ENCODE results near the gene PFKM.
"Not testable (repeated sequence)": the region's sequence is repeated elsewhere in the genome, so short reads cannot be mapped to it uniquely, and the experiment has no call there.

Gene PFKM

DNA sequence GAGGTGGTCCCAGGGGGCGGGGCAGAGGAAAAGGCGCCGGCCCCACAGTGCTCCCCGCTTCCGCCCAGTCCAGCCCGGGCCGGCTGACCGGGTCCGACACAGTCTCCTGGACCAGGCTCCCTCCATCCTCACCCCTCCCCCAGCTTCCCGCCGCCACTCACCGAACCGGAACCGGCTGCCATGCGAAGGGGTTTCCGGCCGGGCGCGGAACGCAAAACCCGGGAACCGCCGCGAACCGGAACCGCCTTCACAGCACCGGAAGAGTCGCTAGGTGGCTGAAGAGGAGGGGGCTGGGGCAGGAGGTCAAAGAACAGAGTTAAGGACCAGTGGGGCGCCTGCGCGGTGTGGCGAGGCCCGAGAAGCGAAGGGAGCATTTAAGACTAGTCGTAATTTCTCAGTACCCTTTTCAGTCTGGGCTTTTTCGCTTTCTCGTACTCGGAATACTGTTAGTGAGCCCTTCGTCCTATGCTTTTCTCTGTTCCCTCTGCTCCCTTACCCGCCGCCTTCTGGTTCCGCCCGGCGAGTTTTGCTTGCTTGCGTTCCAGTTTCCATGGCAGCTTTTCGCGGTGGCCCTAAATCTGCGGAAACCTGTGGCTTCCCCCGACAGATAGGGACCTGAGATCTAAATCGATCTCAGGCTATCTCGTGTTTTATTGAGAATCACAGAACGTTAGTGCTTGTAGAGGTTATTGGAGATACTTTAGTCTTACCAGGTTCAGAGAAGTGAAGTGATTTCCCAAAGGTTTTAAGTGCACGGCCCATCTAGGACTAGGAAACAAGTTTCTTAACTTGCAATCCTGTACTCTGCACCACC, 13.1 kb upstream of the PFKM start, which contains the start of gene SENP1:
TSS of gene SENP1 (minus strand) at position 213 of the 814 bp plus-strand sequence. CDS start 4,607 bp downstream, outside the sequence.
- Histone ChIP-seq H3K4ac (ENCODE audit: low read depth, low read length) (peak within 1 kb of the TSS; percentile 83), H4K8ac (ENCODE audit: low read depth, low read length) (peak within 1 kb of the TSS; percentile 97), H3K79me1 (ENCODE audit: low read length) (peaks cover 1% of the 10 kb centered on the region), H3K4me1 (ENCODE audit: control insufficient read depth, low read depth, low read length) (peaks cover 3% of the 10 kb centered on the region), H3K79me2 (ENCODE audit: control insufficient read depth, insufficient read depth, low read length) (peaks cover 15% of the 10 kb centered on the region), H3K56ac (ENCODE audit: low read length) (peak within 1 kb of the TSS; percentile 89), H4K5ac (ENCODE audit: low read length) (peak within 1 kb of the TSS; percentile 96), H3K4me2 (ENCODE audit: low read length) (peak within 1 kb of the TSS; percentile 93), H2BK15ac (replicated peaks; ENCODE audit: low read depth) (no peak within 1 kb of the TSS), H3K36me3 (ENCODE audit: control insufficient read depth, insufficient read depth, low read length) (no peaks in the 10 kb centered on the region), H3K9ac (ENCODE audit: low read length) (peak within 1 kb of the TSS; percentile 86), H2BK120ac (ENCODE audit: low read depth, low read length) (peak within 1 kb of the TSS; percentile 21), H3K23ac (ENCODE audit: low read length) (peak within 1 kb of the TSS; percentile 15), H2AK5ac (ENCODE audit: low read length) (peak within 1 kb of the TSS; percentile 54), H2BK5ac (ENCODE audit: low read length) (peak within 1 kb of the TSS; percentile 66), H3K4me3 (ENCODE audit: low read length) (peak within 1 kb of the TSS; percentile 74), H3K27me3 (ENCODE audit: insufficient read depth, low read length, poor library complexity) (no peaks in the 10 kb centered on the region), H3K18ac (ENCODE audit: low read length) (peak within 1 kb of the TSS; percentile 79), H3K27ac (ENCODE audit: low read depth, low read length) (peak within 1 kb of the TSS; percentile 90)
- WGBS (ENCODE audit: extremely low coverage, insufficient coverage, low lambda C conversion rate): no CpG with 5 or more reads among the region's 53 CpGs
- DNase-seq: peak; percentile 95

DNA sequence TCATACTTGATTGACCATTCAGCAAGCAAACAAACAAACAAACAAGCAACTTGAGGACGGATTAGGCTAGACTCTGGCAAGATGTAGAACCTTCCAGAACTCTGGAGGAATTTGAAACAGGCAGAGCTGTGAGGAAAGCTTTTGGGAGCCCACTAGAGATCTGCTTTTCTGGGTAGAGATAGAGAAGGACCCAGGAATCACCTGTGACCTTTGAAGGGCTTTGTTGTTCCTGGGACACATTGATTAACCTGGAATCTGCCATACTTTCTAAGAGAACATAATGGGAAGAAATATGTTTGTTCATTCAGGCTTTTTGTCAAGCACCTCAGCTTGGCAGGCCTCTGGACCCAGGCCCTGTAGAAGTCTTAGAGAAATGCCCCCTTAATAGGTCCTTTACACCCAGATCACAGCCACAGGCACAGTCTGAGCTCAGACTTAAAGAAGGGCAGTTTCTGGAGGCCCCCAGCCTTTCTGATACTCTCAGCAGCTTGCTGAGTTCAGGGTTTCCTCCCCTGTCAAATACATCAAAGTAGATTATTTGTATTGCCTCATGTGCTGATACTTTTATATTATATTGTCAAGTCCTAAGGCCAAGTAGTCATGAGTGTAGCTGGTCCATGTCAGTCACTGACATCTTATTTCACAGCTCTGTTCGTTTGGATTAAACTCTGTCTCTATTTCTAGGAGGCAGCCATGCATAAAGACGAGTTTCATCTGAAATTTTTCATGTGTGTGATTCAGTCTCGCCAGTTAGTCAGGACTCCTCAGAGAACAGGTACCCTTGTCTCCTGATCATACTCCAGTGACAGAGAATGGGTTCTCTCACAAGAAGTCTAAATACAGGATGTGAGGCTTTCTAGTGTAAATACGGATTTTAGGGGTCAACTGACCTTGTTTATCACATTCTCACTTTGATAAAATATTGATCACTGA, 12.2 kb upstream of the PFKM start:
- no peak for DNase-seq
- peak overlapping the region; percentile 96 for H4K5ac ChIP-seq (ENCODE audit: low read length)
- peak overlapping the region; percentile 45 for H3K4me2 ChIP-seq (ENCODE audit: low read length)
- peaks cover 3% of the 10 kb centered on the region for H3K4me1 ChIP-seq (ENCODE audit: control insufficient read depth, low read depth, low read length)
- peak overlapping the region; percentile 89 for H3K56ac ChIP-seq (ENCODE audit: low read length)
- no peaks in the 10 kb centered on the region for H3K27me3 ChIP-seq (ENCODE audit: insufficient read depth, low read length, poor library complexity)
- no peak overlapping the region for H2BK5ac ChIP-seq (ENCODE audit: low read length)
- H3K79me1 ChIP-seq (ENCODE audit: low read length): peaks cover 1% of the 10 kb centered on the region
- H4K8ac ChIP-seq (ENCODE audit: low read depth, low read length): peak overlapping the region; percentile 97
- peak overlapping the region; percentile 90 for H3K27ac ChIP-seq (ENCODE audit: low read depth, low read length)
- WGBS (ENCODE audit: extremely low coverage, insufficient coverage, low lambda C conversion rate): no CpG with 5 or more reads among the region's 5 CpGs
- H3K36me3 ChIP-seq (ENCODE audit: control insufficient read depth, insufficient read depth, low read length): no peaks in the 10 kb centered on the region
- H2BK15ac ChIP-seq (replicated peaks; ENCODE audit: low read depth): no peak overlapping the region
- no peak overlapping the region for H3K4me3 ChIP-seq (ENCODE audit: low read length)
- peak overlapping the region; percentile 86 for H3K9ac ChIP-seq (ENCODE audit: low read length)
- H3K4ac ChIP-seq (ENCODE audit: low read depth, low read length): peak overlapping the region; percentile 24
- no peak overlapping the region for H2AK5ac ChIP-seq (ENCODE audit: low read length)
- H2BK120ac ChIP-seq (ENCODE audit: low read depth, low read length): no peak overlapping the region
- H3K79me2 ChIP-seq (ENCODE audit: control insufficient read depth, insufficient read depth, low read length): peaks cover 12% of the 10 kb centered on the region
- peak overlapping the region; percentile 79 for H3K18ac ChIP-seq (ENCODE audit: low read length)
- no peak overlapping the region for H3K23ac ChIP-seq (ENCODE audit: low read length)

DNA sequence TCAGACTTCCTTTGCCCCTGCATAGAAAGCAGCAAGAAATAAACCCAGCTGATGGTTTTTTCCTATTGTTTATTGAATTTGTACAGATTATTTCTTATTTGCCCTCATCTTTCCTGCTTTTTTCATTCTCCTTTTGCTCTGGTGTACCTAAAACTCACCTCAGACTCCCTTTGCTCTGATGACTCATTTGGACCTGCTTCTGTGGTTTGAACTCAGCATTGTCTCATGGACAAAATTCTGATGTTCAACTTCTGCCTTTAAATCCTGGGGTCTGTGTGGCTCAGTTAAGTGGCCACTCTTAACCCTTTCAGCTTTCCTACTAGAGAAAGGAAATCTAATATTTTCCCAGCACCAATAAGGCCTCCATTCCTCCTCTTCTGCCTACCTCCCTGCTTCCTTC, 9.7 kb upstream of the PFKM start:
- Histone ChIP-seq H2BK120ac (ENCODE audit: low read depth, low read length) (no peak overlapping the region), H3K27me3 (ENCODE audit: insufficient read depth, low read length, poor library complexity) (no peaks in the 10 kb centered on the region), H3K9ac (ENCODE audit: low read length) (no peak overlapping the region), H4K8ac (ENCODE audit: low read depth, low read length) (no peak overlapping the region), H3K27ac (ENCODE audit: low read depth, low read length) (no peak overlapping the region), H2AK5ac (ENCODE audit: low read length) (no peak overlapping the region), H3K18ac (ENCODE audit: low read length) (no peak overlapping the region), H3K4ac (ENCODE audit: low read depth, low read length) (no peak overlapping the region), H2BK5ac (ENCODE audit: low read length) (no peak overlapping the region), H4K5ac (ENCODE audit: low read length) (no peak overlapping the region), H3K4me3 (ENCODE audit: low read length) (no peak overlapping the region), H2BK15ac (replicated peaks; ENCODE audit: low read depth) (no peak overlapping the region), H3K4me1 (ENCODE audit: control insufficient read depth, low read depth, low read length) (peaks cover 3% of the 10 kb centered on the region), H3K56ac (ENCODE audit: low read length) (no peak overlapping the region), H3K23ac (ENCODE audit: low read length) (no peak overlapping the region), H3K36me3 (ENCODE audit: control insufficient read depth, insufficient read depth, low read length) (no peaks in the 10 kb centered on the region), H3K79me1 (ENCODE audit: low read length) (peaks cover under 1% of the 10 kb centered on the region), H3K79me2 (ENCODE audit: control insufficient read depth, insufficient read depth, low read length) (peaks cover 7% of the 10 kb centered on the region), H3K4me2 (ENCODE audit: low read length) (no peak overlapping the region)
- no peak for DNase-seq

DNA sequence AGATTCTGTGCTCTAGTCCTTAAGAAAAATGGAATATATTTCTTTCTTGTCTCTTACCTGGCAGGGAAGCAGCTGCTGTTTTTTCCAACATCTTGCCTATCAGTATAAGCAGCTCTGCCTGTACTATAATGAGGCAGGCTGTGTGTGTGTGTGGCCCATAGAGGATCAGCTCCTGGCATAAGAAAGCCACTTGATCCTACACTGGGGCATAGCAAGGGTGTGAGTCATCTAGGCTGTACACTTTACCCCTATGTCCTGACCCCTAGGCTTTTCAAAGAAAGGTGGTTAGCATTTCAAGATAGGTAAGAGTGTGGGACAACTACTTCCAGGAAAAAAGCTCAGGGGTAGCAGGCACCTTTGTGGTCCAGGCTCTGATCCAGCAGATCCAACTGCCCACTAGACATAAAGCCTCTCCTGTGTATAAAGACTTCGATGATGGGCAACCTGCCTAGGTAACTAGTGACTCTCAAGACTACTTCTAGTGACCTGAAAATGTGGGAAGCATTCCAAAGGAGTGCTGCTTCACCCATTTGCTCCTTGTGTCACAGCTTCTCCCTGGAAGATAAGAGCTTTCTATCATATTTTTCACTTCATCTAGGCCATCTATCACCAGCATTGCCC, 8.4 kb upstream of the PFKM start:
- DNase-seq: peak; percentile 21
- H3K27me3 ChIP-seq (ENCODE audit: insufficient read depth, low read length, poor library complexity): no peaks in the 10 kb centered on the region
- H3K27ac ChIP-seq (ENCODE audit: low read depth, low read length): no peak overlapping the region
- no peaks in the 10 kb centered on the region for H3K36me3 ChIP-seq (ENCODE audit: control insufficient read depth, insufficient read depth, low read length)
- H3K4me3 ChIP-seq (ENCODE audit: low read length): no peak overlapping the region
- H3K23ac ChIP-seq (ENCODE audit: low read length): no peak overlapping the region
- no peak overlapping the region for H3K9ac ChIP-seq (ENCODE audit: low read length)
- H4K5ac ChIP-seq (ENCODE audit: low read length): no peak overlapping the region
- H4K8ac ChIP-seq (ENCODE audit: low read depth, low read length): no peak overlapping the region
- H2BK120ac ChIP-seq (ENCODE audit: low read depth, low read length): no peak overlapping the region
- peaks cover 3% of the 10 kb centered on the region for H3K4me1 ChIP-seq (ENCODE audit: control insufficient read depth, low read depth, low read length)
- H3K18ac ChIP-seq (ENCODE audit: low read length): no peak overlapping the region
- H2BK15ac ChIP-seq (replicated peaks; ENCODE audit: low read depth): no peak overlapping the region
- no peak overlapping the region for H3K4me2 ChIP-seq (ENCODE audit: low read length)
- H3K56ac ChIP-seq (ENCODE audit: low read length): no peak overlapping the region
- H3K4ac ChIP-seq (ENCODE audit: low read depth, low read length): no peak overlapping the region
- no peaks in the 10 kb centered on the region for H3K79me2 ChIP-seq (ENCODE audit: control insufficient read depth, insufficient read depth, low read length)
- no peak overlapping the region for H2BK5ac ChIP-seq (ENCODE audit: low read length)
- no peaks in the 10 kb centered on the region for H3K79me1 ChIP-seq (ENCODE audit: low read length)
- no peak overlapping the region for H2AK5ac ChIP-seq (ENCODE audit: low read length)
- no CpG with 5 or more reads among the region's 1 CpG for WGBS (ENCODE audit: extremely low coverage, insufficient coverage, low lambda C conversion rate)

DNA sequence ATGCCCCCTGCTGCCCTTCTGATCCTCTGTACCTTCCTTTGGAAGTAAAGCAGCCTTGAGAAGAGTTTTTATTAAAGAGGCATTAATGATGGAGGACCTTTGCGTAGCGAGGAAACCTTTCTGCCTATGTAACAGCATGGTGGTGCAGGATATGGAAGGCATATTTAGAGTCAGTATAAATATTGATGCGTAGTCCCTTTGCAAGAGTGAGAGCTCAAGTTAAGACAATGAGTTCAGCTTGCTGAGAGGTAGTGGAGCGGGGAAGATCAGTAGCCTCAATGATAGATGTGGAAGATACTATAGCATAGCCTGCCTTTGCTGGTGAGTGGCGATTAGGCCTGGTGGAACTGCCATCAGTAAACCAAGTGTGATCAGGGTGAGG, 7.9 kb upstream of the PFKM start:
- not testable (repeated sequence) for H2BK15ac ChIP-seq (replicated peaks; ENCODE audit: low read depth); H3K79me1 ChIP-seq (ENCODE audit: low read length); H3K4me2 ChIP-seq (ENCODE audit: low read length); DNase-seq; H2BK5ac ChIP-seq (ENCODE audit: low read length); H3K56ac ChIP-seq (ENCODE audit: low read length); H3K4ac ChIP-seq (ENCODE audit: low read depth, low read length); H3K18ac ChIP-seq (ENCODE audit: low read length); H3K23ac ChIP-seq (ENCODE audit: low read length); H4K8ac ChIP-seq (ENCODE audit: low read depth, low read length); H3K4me3 ChIP-seq (ENCODE audit: low read length); H4K5ac ChIP-seq (ENCODE audit: low read length); H3K4me1 ChIP-seq (ENCODE audit: control insufficient read depth, low read depth, low read length); H3K9ac ChIP-seq (ENCODE audit: low read length); H3K27ac ChIP-seq (ENCODE audit: low read depth, low read length); H2AK5ac ChIP-seq (ENCODE audit: low read length); H3K27me3 ChIP-seq (ENCODE audit: insufficient read depth, low read length, poor library complexity); H3K79me2 ChIP-seq (ENCODE audit: control insufficient read depth, insufficient read depth, low read length); H2BK120ac ChIP-seq (ENCODE audit: low read depth, low read length); H3K36me3 ChIP-seq (ENCODE audit: control insufficient read depth, insufficient read depth, low read length)
- WGBS (ENCODE audit: extremely low coverage, insufficient coverage, low lambda C conversion rate): no CpG with 5 or more reads among the region's 5 CpGs
